H1 (cell line): ENCODE data around the gene ELMO1. TPM values are rescaled to one million over a fixed set of nuclear protein-coding genes. Genes with fewer than 3 reads are reported as not detected.

Experiments used
- CTCF ChIA-PET: fragments of 300-600 bp; sonication (Branson Sonifier 250); formaldehyde crosslinking; loops from one replicate; lab custom pipeline; 2021; ENCODE audit not compliant: partially characterized antibody; lab: Charles Lee
- POLR2A ChIA-PET: fragments of 300-600 bp; sonication (Branson Sonifier 250); formaldehyde crosslinking; loops from one replicate; lab custom pipeline; 2021; ENCODE audit warnings: inconsistent platforms; ENCODE audit not compliant: partially characterized antibody; lab: Charles Lee
- DNase-seq, 2 experiments: peaks; one replicate each; pipeline versions ENCODE4 v3.0.0 to v3.0.0-alpha.2; 2010 to 2022; ENCODE audit warnings: low spot score in 2 of 2, low read depth in 1 of 2, mixed read lengths in 1 of 2
- FAIRE-seq: peaks from 2 replicates; lab custom pipeline; 2011; peaks lifted over from hg19 to GRCh38; lab: Jason Lieb, UNC
- H2AFZ ChIP-seq: 2 replicates; pipeline ENCODE4 v1.8.1; 2012; ENCODE audit warnings: low read length, inconsistent platforms
- H2AK5ac ChIP-seq: 2 replicates; pipeline ENCODE4 v1.6.1; 2013; ENCODE audit warnings: low read depth, low read length
- H2BK120ac ChIP-seq: replicated peaks from 2 replicates; pipeline ENCODE3; 2013; ENCODE audit warnings: low read depth, low read length, inconsistent platforms
- H2BK12ac ChIP-seq: 2 replicates; pipeline ENCODE4 v1.6.1; 2013; ENCODE audit warnings: low read depth, low read length
- H2BK15ac ChIP-seq: 2 replicates; pipeline ENCODE4 v1.6.1; 2013; ENCODE audit warnings: low read length
- H2BK20ac ChIP-seq: 2 replicates; pipeline ENCODE4 v1.6.1; 2013; ENCODE audit warnings: low read length
- H2BK5ac ChIP-seq: 2 replicates; pipeline ENCODE4 v1.6.1; 2013; ENCODE audit warnings: low read depth, low read length
- H3K14ac ChIP-seq: 2 replicates; pipeline ENCODE4 v1.6.1; 2013; ENCODE audit warnings: inconsistent platforms; ENCODE audit not compliant: insufficient read length
- H3K18ac ChIP-seq: 2 replicates; pipeline ENCODE4 v1.6.1; 2013; ENCODE audit warnings: low read length; ENCODE audit errors: extremely low read depth
- H3K23ac ChIP-seq: 2 replicates; pipeline ENCODE4 v1.6.1; 2013; ENCODE audit warnings: inconsistent platforms; ENCODE audit not compliant: insufficient read length
- H3K23me2 ChIP-seq: 2 replicates; pipeline ENCODE4 v1.6.1; 2013; ENCODE audit warnings: low read depth, low read length
- H3K27ac ChIP-seq: 2 replicates; pipeline ENCODE4 v1.6.1; 2011; ENCODE audit warnings: low read depth, low read length, inconsistent platforms
- H3K27me3 ChIP-seq, 4 experiments: replicated peaks in 1 of 4; 1 replicate in 1 of 4; 2 replicates in 3 of 4; pipeline versions ENCODE4 v1.6.1 to v1.8.1; 2011 to 2013; ENCODE audit warnings: low read length in 3 of 4, mild to moderate bottlenecking in 3 of 4, inconsistent platforms in 2 of 4, mixed read lengths in 2 of 4, moderate library complexity in 1 of 4; ENCODE audit not compliant: control insufficient read depth in 3 of 4, insufficient read depth in 3 of 4; ENCODE audit errors: extremely low read depth in 1 of 4
- H3K36me3 ChIP-seq, 4 experiments: 2 replicates each; pipeline versions ENCODE4 v1.6.1 to v1.8.1; 2011 to 2013; ENCODE audit warnings: mild to moderate bottlenecking in 4 of 4, low read length in 3 of 4, moderate library complexity in 2 of 4, control low read depth in 1 of 4, inconsistent platforms in 1 of 4; ENCODE audit not compliant: insufficient read depth in 4 of 4, control insufficient read depth in 2 of 4
- H3K4ac ChIP-seq: replicated peaks from 2 replicates; pipeline ENCODE3; 2013; ENCODE audit warnings: low read length, low read depth, mixed read lengths, inconsistent platforms; ENCODE audit not compliant: insufficient read length
- H3K4me1 ChIP-seq, 4 experiments: replicated peaks in 1 of 4; 1 replicate in 1 of 4; 2 replicates in 3 of 4; pipeline versions ENCODE4 v1.6.1 to v1.8.1; 2011 to 2013; ENCODE audit warnings: low read length in 3 of 4, inconsistent platforms in 2 of 4, mixed read lengths in 1 of 4; ENCODE audit not compliant: insufficient read depth in 4 of 4, control insufficient read depth in 3 of 4
- H3K4me2 ChIP-seq, 2 experiments: 2 replicates each; pipeline versions ENCODE4 v1.6.1 to v1.8.1; 2011 to 2013; ENCODE audit warnings: low read depth in 2 of 2, low read length in 2 of 2, control low read depth in 1 of 2, inconsistent platforms in 1 of 2, mild to moderate bottlenecking in 1 of 2; ENCODE audit not compliant: insufficient read depth in 1 of 2
- H3K4me3 ChIP-seq, 4 experiments: fragments of 200-600, 300-600 bp in 1 of 4; sonication (generic), shearing (Covaris generic), sonication (Bioruptor Twin) in 1 of 4; 2 replicates each; pipeline versions ENCODE4 v1.5.1 to v1.8.1; 2011 to 2016; ENCODE audit warnings: low read length in 4 of 4, low read depth in 3 of 4, control low read depth in 2 of 4, inconsistent platforms in 2 of 4, mild to moderate bottlenecking in 2 of 4, mixed read lengths in 1 of 4, moderate library complexity in 1 of 4; ENCODE audit not compliant: insufficient read depth in 2 of 4; ENCODE audit errors: extremely low read depth in 1 of 4
- H3K56ac ChIP-seq: replicated peaks from 2 replicates; pipeline ENCODE3; 2013; ENCODE audit warnings: low read depth, mild to moderate bottlenecking, mixed read lengths, low read length, inconsistent platforms; ENCODE audit not compliant: insufficient read length
- H3K79me1 ChIP-seq: 2 replicates; pipeline ENCODE4 v1.6.1; 2013; ENCODE audit warnings: low read depth, low read length, control low read depth
- H3K79me2 ChIP-seq, 2 experiments: 2 replicates each; pipeline versions ENCODE4 v1.6.1 to v1.8.1; 2012 to 2013; ENCODE audit warnings: low read length in 2 of 2, mild to moderate bottlenecking in 2 of 2, inconsistent platforms in 1 of 2; ENCODE audit not compliant: insufficient read depth in 2 of 2, control insufficient read depth in 1 of 2
- H3K9ac ChIP-seq, 4 experiments: replicated peaks in 1 of 4; 1 replicate in 1 of 4; 2 replicates in 3 of 4; pipeline versions ENCODE4 v1.6.1 to v1.8.1; 2011 to 2013; ENCODE audit warnings: low read depth in 3 of 4, low read length in 3 of 4, control low read depth in 2 of 4, mild to moderate bottlenecking in 2 of 4, moderate library complexity in 2 of 4, inconsistent platforms in 1 of 4; ENCODE audit errors: extremely low read depth in 1 of 4
- H3K9me3 ChIP-seq, 2 experiments: 2 replicates each; pipeline versions ENCODE4 v1.6.1 to v1.8.1; 2012 to 2013; ENCODE audit warnings: mild to moderate bottlenecking in 2 of 2, moderate library complexity in 2 of 2, control low read depth in 1 of 2, inconsistent platforms in 1 of 2, low read depth in 1 of 2, low read length in 1 of 2, mixed read lengths in 1 of 2; ENCODE audit not compliant: insufficient read depth in 2 of 2
- H4K20me1 ChIP-seq, 2 experiments: replicated peaks in 1 of 2; 2 replicates each; pipeline versions ENCODE3 to v1.8.1; 2011 to 2013; ENCODE audit warnings: inconsistent platforms in 2 of 2, low read length in 2 of 2, mild to moderate bottlenecking in 1 of 2; ENCODE audit not compliant: insufficient read depth in 2 of 2, control insufficient read depth in 1 of 2
- H4K5ac ChIP-seq: 2 replicates; pipeline ENCODE4 v1.6.1; 2013; ENCODE audit warnings: low read length, low read depth, mixed read lengths, inconsistent platforms; ENCODE audit not compliant: insufficient read length
- H4K8ac ChIP-seq: 2 replicates; pipeline ENCODE4 v1.8.0; 2013; ENCODE audit warnings: mild to moderate bottlenecking, moderate library complexity, low read length, inconsistent platforms; ENCODE audit not compliant: insufficient read depth; ENCODE audit errors: extremely low read depth
- H4K91ac ChIP-seq: replicated peaks from 2 replicates; pipeline ENCODE3; 2013; ENCODE audit warnings: low read length, mixed read lengths, inconsistent platforms; ENCODE audit not compliant: insufficient read length
- BCL11A ChIP-seq, 2 experiments: IDR thresholded peaks; one replicate each; pipeline ENCODE4 v1.6.1; 2011; ENCODE audit warnings: low read depth in 2 of 2, low read length in 2 of 2, mild to moderate bottlenecking in 2 of 2
- SAP30 ChIP-seq: fragments of 300-600 bp; sonication (generic); IDR thresholded peaks from 2 replicates; pipeline ENCODE4 v1.7.1; 2012; ENCODE audit warnings: low read length, moderate library complexity, mild to moderate bottlenecking, inconsistent platforms; ENCODE audit not compliant: insufficient read depth, insufficient replicate concordance
- SIRT6 ChIP-seq: IDR thresholded peaks from one replicate; pipeline ENCODE4 v1.7.1; 2012; ENCODE audit warnings: low read length, inconsistent platforms
- WGBS, 2 experiments: shearing (Covaris generic) in 1 of 2; methylation state at CpG; one replicate each; pipeline versions ENCODE4 v1.1.6 to v1.1.7; 2013 to 2015; ENCODE audit warnings: low lambda C conversion rate in 2 of 2, mixed read lengths in 2 of 2, inconsistent platforms in 1 of 2, low coverage in 1 of 2, missing lambda C conversion rate in 1 of 2; ENCODE audit not compliant: insufficient replicate concordance in 2 of 2, insufficient coverage in 1 of 2, insufficient read length in 1 of 2; ENCODE audit errors: extremely low coverage in 1 of 2, missing lambda C conversion rate in 1 of 2; 5-methylcytosine and 5-hydroxymethylcytosine counted together
- polyA plus RNA-seq, 7 experiments: library from polyadenylated mRNA; depleted of rRNA in 3 of 7; stranded (reverse) in 5 of 7; unstranded in 2 of 7; fragments of >200 nt in 5 of 7; fragments of 200-250 nt in 2 of 7; gene quantifications; 1 replicate in 5 of 7; 2 replicates in 1 of 7; 4 replicates in 1 of 7; pipeline versions ENCODE4 v1.2.1 to v1.2.3, GENCODE V29; 2011 to 2013; ENCODE audit warnings: missing spikeins in 2 of 7, mixed read lengths in 2 of 7
- total RNA-seq: library from RNA; stranded (reverse); fragmentation: NEBNext Ultra II Directional; extraction: Animal tissue kit (Norgen Biotek cat#: 25700); gene quantifications from 2 replicates; pipeline ENCODE4 v1.2.1, GENCODE V29; 2021

The ELMO1 gene
- total and polyA plus RNA-seq, 2 of the 8 experiments (the other 6 are each of a cell fraction or from before 2014, with no cell fraction given): 18.4 to 21.0 TPM

- H3K9ac ChIP-seq: no peak overlapping the region
- no peak overlapping the region for H4K5ac ChIP-seq
- whole genome bisulfite sequencing, 2 experiments: 91% methylated on average over 1 of the region's 1 CpG; no CpG with 5 or more reads in 1 of the 2 experiments
- H3K27me3 ChIP-seq: no peaks in the 10 kb centered on the region
- H2BK5ac ChIP-seq: no peak overlapping the region
- H3K36me3 ChIP-seq: no peaks in the 10 kb centered on the region
- H3K4me1 ChIP-seq: no peaks in the 10 kb centered on the region; a peak in 2 of 7 replicates
- no peaks in the 10 kb centered on the region for H4K20me1 ChIP-seq
- H3K23me2 ChIP-seq: no peaks in the 10 kb centered on the region
- H3K56ac ChIP-seq: no peak overlapping the region
- H3K9me3 ChIP-seq: no peaks in the 10 kb centered on the region
- H2AK5ac ChIP-seq: no peak overlapping the region
- no peak overlapping the region for H3K4ac ChIP-seq
- no peak overlapping the region for H4K91ac ChIP-seq
- no peak overlapping the region for H3K23ac ChIP-seq
- no peak overlapping the region for H3K4me2 ChIP-seq
- no peak overlapping the region for H2BK120ac ChIP-seq
- no peak overlapping the region for H3K27ac ChIP-seq
- H2BK20ac ChIP-seq: no peak overlapping the region
- no peak overlapping the region for H2BK12ac ChIP-seq
- H3K4me3 ChIP-seq: no peak overlapping the region
- H3K79me1 ChIP-seq: no peaks in the 10 kb centered on the region
- FAIRE-seq: no peak
- H3K18ac ChIP-seq: no peak overlapping the region
- POLR2A ChIA-PET: no interaction called here
- H2AFZ ChIP-seq: no peak overlapping the region
- H3K14ac ChIP-seq: no peak overlapping the region
- CTCF ChIA-PET: interaction anchor here (0.6 to 1.1 kb wide), 5 partner anchors 8 to 196 kb away, joined by 3 to 4 read pairs (median 3); no protein-coding TSS in a partner anchor
- no peaks in the 10 kb centered on the region for H3K79me2 ChIP-seq
- TF ChIP-seq SIRT6: no peak
- TF ChIP-seq SAP30: no peak
- TF ChIP-seq BCL11A (IDR thresholded peaks at IDR 0.05; ENCODE audit: low read depth in 2 of 2, low read length in 2 of 2): no peak
- H2BK15ac ChIP-seq: no peak overlapping the region
- DNase-seq: no peak
- no peak overlapping the region for H4K8ac ChIP-seq
Measured at GRCh38 chr7:37410305-37411229, 38.1 kb downstream of the ELMO1 start.
